Uterus (tissue), 2 donors: ENCODE measurements around the gene AP2B1.

Experiments used
- CTCF ChIP-seq, 4 experiments: fragments of 200-600 bp in 2 of 4; fragments of 450-650 bp in 2 of 4; sonication (generic) in 2 of 4; IDR thresholded peaks; one replicate each; pipeline ENCODE4 v1.5.1; 2016 to 2019; ENCODE audit warnings: antibody characterized with exemption in 4 of 4, mild to moderate bottlenecking in 2 of 4, moderate library complexity in 1 of 4
- POLR2A ChIP-seq, 2 donors: fragments of 450-650 bp; IDR thresholded peaks; one replicate each; pipeline ENCODE4 v1.6.1; 2016; ENCODE audit warnings: antibody characterized with exemption in 2 of 2, mild to moderate bottlenecking in 1 of 2, moderate library complexity in 1 of 2

GRCh38 chr17:35618628-35619027 is 31.5 kb downstream of the AP2B1 start:
- TF ChIP-seq CTCF (IDR thresholded peaks at IDR 0.05) (no peak), POLR2A (IDR thresholded peaks at IDR 0.05) (no peak)
